Measurements from ENCODE around the gene THBS2. TPM values are rescaled to one million over a fixed set of nuclear protein-coding genes. Genes with fewer than 3 reads are reported as not detected.

The THBS2 gene
- total and polyA plus RNA-seq, 2 donors (not counting 3 experiments of a cell fraction or from before 2014, with no cell fraction given) = 0.08 TPM; not detected in 1

DNA sequence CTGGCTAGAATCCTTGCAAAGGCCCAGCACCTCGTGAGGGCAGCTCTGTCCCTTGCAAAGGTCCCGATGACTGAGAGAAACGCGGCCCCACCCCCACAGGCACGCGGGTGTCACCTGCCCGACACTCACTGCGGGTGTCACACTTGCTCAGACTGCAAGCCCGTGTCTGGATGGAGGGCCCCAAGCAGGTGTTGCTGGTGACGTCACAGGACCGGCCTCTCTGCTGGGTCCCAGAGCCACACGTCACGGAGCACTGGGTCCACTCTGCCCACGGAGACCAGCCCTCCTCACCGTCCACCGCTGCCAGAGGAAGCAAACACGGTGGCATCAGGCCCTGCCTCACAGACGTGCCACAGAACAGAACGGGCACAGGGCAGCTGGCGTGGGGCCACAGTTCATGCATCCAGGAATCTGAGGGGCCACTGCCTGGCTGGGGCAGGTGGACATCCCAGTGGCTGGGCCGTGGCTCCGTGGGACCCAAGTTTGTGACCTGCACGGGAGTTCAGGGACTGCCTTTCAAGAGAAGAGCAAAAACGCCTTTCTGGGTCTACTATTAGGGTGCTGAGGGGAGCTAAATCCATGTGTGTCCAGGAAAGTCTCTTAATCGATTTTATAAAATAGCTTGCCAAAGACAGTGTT is 16.0 kb downstream of the THBS2 start:
- intact Hi-C loops (cut with micrococcal nuclease) = no loop called here
- peaks cover 11% of the 10 kb centered on the region for H3K9me3 ChIP-seq (replicated peaks; ENCODE audit: control insufficient read depth, insufficient read depth, low read length)
- no peak overlapping the region for H2AFZ ChIP-seq (ENCODE audit: low read depth, low read length)
- H3K4me3 ChIP-seq (replicated peaks in 1 of 3; ENCODE audit: insufficient read depth in 1 of 3, low read depth in 1 of 3, low read length in 3 of 3) = no peak overlapping the region
- H3K27ac ChIP-seq (ENCODE audit: insufficient read depth, low read depth, low read length) = no peak overlapping the region
- H3K79me2 ChIP-seq (ENCODE audit: control insufficient read depth, insufficient read depth, low read length) = no peaks in the 10 kb centered on the region
- dilution Hi-C loops (cut with MboI; ENCODE audit: extremely low pct_ligation_motif_present, low sequenced_read_pairs) = no loop called here
- H4K20me1 ChIP-seq (replicated peaks; ENCODE audit: control insufficient read depth, extremely low read depth, insufficient read depth, low read length) = no peaks in the 10 kb centered on the region
- no peaks in the 10 kb centered on the region for H3K27me3 ChIP-seq (ENCODE audit: control insufficient read depth in 2 of 2, insufficient read depth in 2 of 2, low read length in 2 of 2)
- FAIRE-seq (no peak), DNase-seq (ENCODE audit: low read depth, low spot score) (no peak)
- no TSS peak for BruUV-seq (replicated peaks)
- POLR2A ChIA-PET = no interaction called here
- H3K4me2 ChIP-seq (ENCODE audit: insufficient read depth, low read length) = no peak overlapping the region
- H3K9ac ChIP-seq (replicated peaks; ENCODE audit: extremely low read depth, insufficient read depth, low read length) = no peak overlapping the region
- H3K36me3 ChIP-seq (ENCODE audit: control insufficient read depth in 2 of 2, extremely low read depth in 1 of 2, insufficient read depth in 2 of 2, low read length in 2 of 2) = no peaks in the 10 kb centered on the region
- H3K9me1 ChIP-seq (replicated peaks; ENCODE audit: control insufficient read depth, extremely low read depth, insufficient read depth, low read length) = no peaks in the 10 kb centered on the region
- H3K4me1 ChIP-seq (ENCODE audit: control insufficient read depth, extremely low read depth, insufficient read depth, low read length) = no peaks in the 10 kb centered on the region
- TF ChIP-seq JUN (IDR thresholded peaks at IDR 0.05; ENCODE audit: borderline replicate concordance, insufficient read depth, insufficient read length, low read depth) (no peak), EZH2 (IDR thresholded peaks at IDR 0.05; ENCODE audit: borderline replicate concordance, low read depth, low read length, severe bottlenecking) (no peak), POLR2A (IDR thresholded peaks at IDR 0.05; ENCODE audit: low read depth, low read length) (no peak), GATA2 (IDR thresholded peaks at IDR 0.05; ENCODE audit: insufficient read depth, insufficient read length, low read depth, low read length) (no peak), POLR2AphosphoS5 (IDR thresholded peaks at IDR 0.05; ENCODE audit: insufficient read depth, low read depth, low read length) (no peak), MYC (IDR thresholded peaks at IDR 0.05; ENCODE audit: low read depth, low read length) (no peak), FOS (IDR thresholded peaks at IDR 0.05; ENCODE audit: borderline replicate concordance, insufficient read depth, low read length) (no peak)
- TF ChIP-seq, protein P1, sequence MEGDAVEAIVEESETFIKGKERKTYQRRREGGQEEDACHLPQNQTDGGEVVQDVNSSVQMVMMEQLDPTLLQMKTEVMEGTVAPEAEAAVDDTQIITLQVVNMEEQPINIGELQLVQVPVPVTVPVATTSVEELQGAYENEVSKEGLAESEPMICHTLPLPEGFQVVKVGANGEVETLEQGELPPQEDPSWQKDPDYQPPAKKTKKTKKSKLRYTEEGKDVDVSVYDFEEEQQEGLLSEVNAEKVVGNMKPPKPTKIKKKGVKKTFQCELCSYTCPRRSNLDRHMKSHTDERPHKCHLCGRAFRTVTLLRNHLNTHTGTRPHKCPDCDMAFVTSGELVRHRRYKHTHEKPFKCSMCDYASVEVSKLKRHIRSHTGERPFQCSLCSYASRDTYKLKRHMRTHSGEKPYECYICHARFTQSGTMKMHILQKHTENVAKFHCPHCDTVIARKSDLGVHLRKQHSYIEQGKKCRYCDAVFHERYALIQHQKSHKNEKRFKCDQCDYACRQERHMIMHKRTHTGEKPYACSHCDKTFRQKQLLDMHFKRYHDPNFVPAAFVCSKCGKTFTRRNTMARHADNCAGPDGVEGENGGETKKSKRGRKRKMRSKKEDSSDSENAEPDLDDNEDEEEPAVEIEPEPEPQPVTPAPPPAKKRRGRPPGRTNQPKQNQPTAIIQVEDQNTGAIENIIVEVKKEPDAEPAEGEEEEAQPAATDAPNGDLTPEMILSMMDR (IDR thresholded peaks at IDR 0.05; ENCODE audit: extremely low read depth in 1 of 2, insufficient read depth in 1 of 2, low read depth in 1 of 2, low read length in 2 of 2) = no peak
- TF ChIP-seq, protein P2, sequence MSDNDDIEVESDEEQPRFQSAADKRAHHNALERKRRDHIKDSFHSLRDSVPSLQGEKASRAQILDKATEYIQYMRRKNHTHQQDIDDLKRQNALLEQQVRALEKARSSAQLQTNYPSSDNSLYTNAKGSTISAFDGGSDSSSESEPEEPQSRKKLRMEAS (IDR thresholded peaks at IDR 0.05; ENCODE audit: insufficient read depth, insufficient read length) = no peak
- CTCF ChIA-PET = no interaction called here
